ENCODE measurements around the gene SCN3A.

- no peak for TF ChIP-seq POLR2A (IDR thresholded peaks at IDR 0.05)
- TF ChIP-seq CTCF (IDR thresholded peaks at IDR 0.05) = no peak
Observed at GRCh38 chr2:165227571-165227970, 23.7 kb upstream of the SCN3A start.
